Measurements from ENCODE around the gene XBP1.
"Not testable (repeated sequence)": the region's sequence is repeated elsewhere in the genome, so short reads cannot be mapped to it uniquely, and the experiment has no call there.

The XBP1 gene

GRCh38 chr22:28800308-28801041, at the start of gene XBP1:
XBP1 (minus strand) TSS chr22:28800569.
- peak; percentile 89 for DNase-seq (ENCODE audit: low read depth)
- H3K4me3 ChIP-seq (ENCODE audit: control insufficient read depth, low read depth, low read length), result peak within 1 kb of the TSS; percentile 99
- TF ChIP-seq, protein P1, sequence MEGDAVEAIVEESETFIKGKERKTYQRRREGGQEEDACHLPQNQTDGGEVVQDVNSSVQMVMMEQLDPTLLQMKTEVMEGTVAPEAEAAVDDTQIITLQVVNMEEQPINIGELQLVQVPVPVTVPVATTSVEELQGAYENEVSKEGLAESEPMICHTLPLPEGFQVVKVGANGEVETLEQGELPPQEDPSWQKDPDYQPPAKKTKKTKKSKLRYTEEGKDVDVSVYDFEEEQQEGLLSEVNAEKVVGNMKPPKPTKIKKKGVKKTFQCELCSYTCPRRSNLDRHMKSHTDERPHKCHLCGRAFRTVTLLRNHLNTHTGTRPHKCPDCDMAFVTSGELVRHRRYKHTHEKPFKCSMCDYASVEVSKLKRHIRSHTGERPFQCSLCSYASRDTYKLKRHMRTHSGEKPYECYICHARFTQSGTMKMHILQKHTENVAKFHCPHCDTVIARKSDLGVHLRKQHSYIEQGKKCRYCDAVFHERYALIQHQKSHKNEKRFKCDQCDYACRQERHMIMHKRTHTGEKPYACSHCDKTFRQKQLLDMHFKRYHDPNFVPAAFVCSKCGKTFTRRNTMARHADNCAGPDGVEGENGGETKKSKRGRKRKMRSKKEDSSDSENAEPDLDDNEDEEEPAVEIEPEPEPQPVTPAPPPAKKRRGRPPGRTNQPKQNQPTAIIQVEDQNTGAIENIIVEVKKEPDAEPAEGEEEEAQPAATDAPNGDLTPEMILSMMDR (conservative IDR thresholded peaks at IDR 0.05; ENCODE audit: control insufficient read depth, insufficient read depth, low read depth, low read length), result no peak

DNA sequence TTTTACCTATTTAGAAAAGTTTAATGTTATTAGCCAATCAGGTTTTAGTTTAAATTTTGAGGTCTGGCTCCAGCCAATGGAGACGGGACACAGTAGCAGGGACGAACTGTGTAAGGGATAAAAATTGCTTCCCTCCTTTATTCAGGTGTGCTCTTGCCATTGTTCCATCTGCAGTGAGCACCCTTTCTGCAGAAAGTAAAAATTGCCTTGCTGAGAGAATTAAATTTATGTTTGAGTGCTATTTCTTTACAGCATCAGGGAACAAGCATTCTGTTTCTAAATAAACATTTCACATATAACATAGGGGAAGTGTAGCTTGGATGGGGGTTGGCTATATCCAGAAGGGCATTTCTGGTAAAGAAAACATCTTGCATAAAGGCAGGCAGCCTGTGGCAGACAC, 46.6 kb upstream of the XBP1 start:
- TF ChIP-seq, protein P1 (conservative IDR thresholded peaks at IDR 0.05; ENCODE audit: control insufficient read depth, insufficient read depth, low read depth, low read length), result no peak
- DNase-seq (ENCODE audit: low read depth), result no peak
- H3K4me3 ChIP-seq (ENCODE audit: control insufficient read depth, low read depth, low read length), result no peak overlapping the region

- DNase-seq (ENCODE audit: low read depth); H3K4me3 ChIP-seq (ENCODE audit: control insufficient read depth, low read depth, low read length): not testable (repeated sequence)
These were observed 43.9 kb upstream of the XBP1 start for GRCh38 chr22:28844277-28844676.

DNA sequence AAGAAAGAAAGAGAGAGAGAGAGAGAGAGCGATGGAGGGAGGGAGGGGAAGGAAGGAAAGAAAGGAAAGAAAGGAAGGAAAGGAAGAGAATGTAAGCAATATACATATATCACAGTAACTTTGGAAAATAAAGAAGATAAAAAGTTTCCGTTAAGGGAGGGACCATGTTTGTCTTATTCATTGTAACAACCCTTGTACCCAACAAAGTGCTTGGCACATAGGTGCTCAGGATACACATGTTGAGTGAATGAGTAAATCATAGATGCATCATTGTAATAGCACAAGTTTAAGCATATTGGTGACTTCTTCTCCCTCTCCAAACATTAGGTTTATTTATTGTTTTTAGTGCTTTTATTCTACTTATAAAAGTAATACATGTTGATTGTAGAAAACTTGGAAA, 43.3 kb upstream of the XBP1 start:
- DNase-seq (ENCODE audit: low read depth), result no peak
- TF ChIP-seq, protein P1 (conservative IDR thresholded peaks at IDR 0.05; ENCODE audit: control insufficient read depth, insufficient read depth, low read depth, low read length), result no peak
- no peak overlapping the region for H3K4me3 ChIP-seq (ENCODE audit: control insufficient read depth, low read depth, low read length)

DNA sequence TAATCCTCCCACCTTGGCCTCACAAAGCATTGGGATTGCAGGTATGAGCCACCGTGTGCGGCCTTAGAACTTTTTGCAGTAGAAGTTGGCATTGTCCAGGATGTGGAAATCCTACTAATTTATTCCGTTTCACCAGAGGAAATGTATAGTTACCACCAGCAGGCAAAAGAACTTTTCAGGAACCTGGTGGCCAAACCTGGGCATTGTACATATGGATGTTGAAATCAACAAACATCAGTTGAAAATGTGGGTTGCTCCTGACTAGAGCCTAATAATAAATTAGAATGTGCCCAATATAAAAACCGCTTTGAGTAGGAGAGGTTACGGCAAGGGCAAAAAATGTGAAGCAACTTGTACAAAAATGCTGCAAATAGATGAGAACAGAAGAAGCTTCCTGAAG, 40.7 kb upstream of the XBP1 start:
- no peak for DNase-seq (ENCODE audit: low read depth)
- H3K4me3 ChIP-seq (ENCODE audit: control insufficient read depth, low read depth, low read length), result no peak overlapping the region
- TF ChIP-seq, protein P1 (conservative IDR thresholded peaks at IDR 0.05; ENCODE audit: control insufficient read depth, insufficient read depth, low read depth, low read length), result no peak

DNA sequence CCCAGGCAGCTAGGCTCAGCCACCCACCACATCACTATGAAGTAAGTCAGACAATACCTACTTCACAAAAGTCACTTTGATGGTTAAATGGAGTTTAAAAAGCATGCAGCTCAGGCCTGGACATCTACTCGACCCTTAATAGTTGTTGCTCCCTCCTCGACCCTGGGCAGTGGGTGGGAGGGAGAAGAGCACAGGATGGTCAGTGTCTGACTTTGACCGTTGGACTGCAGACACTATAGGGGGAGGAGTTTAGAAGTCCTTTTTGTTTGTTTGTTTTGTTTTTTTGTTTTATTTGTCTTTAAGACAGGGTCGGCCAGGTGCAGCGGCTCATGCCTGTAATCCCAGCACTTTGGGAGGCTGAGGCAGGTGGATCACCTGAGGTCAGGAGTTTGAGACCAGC, 38.6 kb upstream of the XBP1 start:
- DNase-seq (ENCODE audit: low read depth), result no peak
- TF ChIP-seq, protein P1 (conservative IDR thresholded peaks at IDR 0.05; ENCODE audit: control insufficient read depth, insufficient read depth, low read depth, low read length), result no peak
- no peak overlapping the region for H3K4me3 ChIP-seq (ENCODE audit: control insufficient read depth, low read depth, low read length)

DNA sequence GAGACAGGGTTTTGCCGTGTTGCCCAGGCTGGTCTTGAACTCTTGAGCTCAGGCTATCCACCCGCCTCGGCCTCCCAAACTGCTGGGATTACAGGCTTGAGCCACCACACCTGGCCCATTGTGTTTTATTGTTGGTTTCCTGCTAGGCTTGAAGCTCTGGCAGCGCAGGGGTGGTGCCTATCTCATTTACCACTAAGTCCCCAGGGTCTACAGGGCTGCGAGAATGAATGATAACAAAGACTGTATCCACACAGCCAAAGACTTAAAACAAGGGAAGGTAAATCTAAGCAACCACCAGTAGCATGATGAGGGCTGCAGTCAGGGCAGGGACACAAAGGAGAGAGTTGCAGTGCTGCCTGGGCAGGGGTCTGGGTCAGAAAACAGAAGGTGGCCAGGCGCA, 37.3 kb upstream of the XBP1 start:
- DNase-seq (ENCODE audit: low read depth), result no peak
- no peak overlapping the region for H3K4me3 ChIP-seq (ENCODE audit: control insufficient read depth, low read depth, low read length)
- TF ChIP-seq, protein P1 (conservative IDR thresholded peaks at IDR 0.05; ENCODE audit: control insufficient read depth, insufficient read depth, low read depth, low read length), result no peak

Data from fibroblast of mammary gland (primary cell).